ENCODE results near the gene RAB37.

- no peak for TF ChIP-seq CTCF (IDR thresholded peaks at IDR 0.05)
- TF ChIP-seq POLR2A (IDR thresholded peaks at IDR 0.05) = no peak
Measured at GRCh38 chr17:74771319-74771914, 34.4 kb downstream of the RAB37 start.

Data from testis (tissue), 2 donors.